ENCODE measurements around the gene CCDC141. TPM values are rescaled to one million over a fixed set of nuclear protein-coding genes. Genes with fewer than 3 reads are reported as not detected.

Gene CCDC141
- total RNA-seq, 1 donor, result not detected

DNA sequence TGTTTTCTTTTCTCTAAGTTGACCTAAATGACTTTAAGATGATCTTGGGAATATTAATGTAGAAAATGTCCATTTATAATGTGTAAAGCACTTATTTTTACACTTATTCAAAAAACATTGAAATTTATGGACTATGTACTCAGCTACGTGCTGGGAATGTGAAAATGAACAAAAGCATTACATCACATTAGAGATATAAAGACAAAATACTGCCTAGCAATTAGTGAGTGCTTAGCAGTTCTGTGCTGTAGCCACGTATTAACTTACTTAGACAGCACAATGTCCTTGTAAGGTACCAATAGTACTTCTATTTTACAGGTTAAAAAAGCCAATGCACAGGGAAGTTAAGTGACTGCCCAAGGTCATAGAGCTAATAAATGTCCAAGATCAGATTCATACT, 138.9 kb downstream of the CCDC141 start:
- no peak for DNase-seq (ENCODE audit: insufficient read length, low spot score, missing footprints)
- no peak for TF ChIP-seq CTCF (IDR thresholded peaks at IDR 0.05; ENCODE audit: extremely low read depth, low read depth, low read length)
- Histone ChIP-seq H3K4me3 (ENCODE audit: insufficient read depth, low read length) (no peak overlapping the region), H3K4me2 (ENCODE audit: insufficient read depth, low read length) (no peak overlapping the region), H4K20me1 (ENCODE audit: insufficient read depth, low read length) (no peaks in the 10 kb centered on the region), H3K27me3 (ENCODE audit: insufficient read depth, low read length) (no peaks in the 10 kb centered on the region), H3K9me3 (ENCODE audit: low read depth, low read length) (no peaks in the 10 kb centered on the region), H2AFZ (ENCODE audit: low read length) (no peak overlapping the region), H3K27ac (ENCODE audit: low read depth, low read length) (no peak overlapping the region), H3K36me3 (ENCODE audit: insufficient read depth, low read length) (no peaks in the 10 kb centered on the region), H3K79me2 (ENCODE audit: insufficient read depth, low read length) (no peaks in the 10 kb centered on the region), H3K4me1 (ENCODE audit: insufficient read depth, low read length) (peaks cover 5% of the 10 kb centered on the region)

DNA sequence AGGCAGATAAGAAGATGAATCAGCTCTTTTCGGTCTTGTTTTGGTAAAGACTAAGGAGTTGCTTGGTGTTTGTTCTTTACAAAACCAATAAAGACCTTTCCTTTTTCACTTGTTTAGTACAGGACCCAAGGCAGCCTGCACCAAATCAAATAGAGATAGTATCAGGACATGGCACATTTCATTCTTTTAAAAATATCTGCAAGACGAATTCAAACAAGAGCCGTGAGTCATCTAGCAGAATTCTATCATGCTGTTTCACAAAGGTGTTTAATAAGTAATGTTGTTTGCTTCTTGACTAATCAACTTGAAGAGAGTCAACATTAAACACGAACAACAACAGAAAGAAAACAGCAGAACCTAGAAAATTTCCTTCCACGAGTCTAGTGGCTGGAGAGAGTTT, 139.9 kb downstream of the CCDC141 start:
- Histone ChIP-seq H3K4me3 (ENCODE audit: insufficient read depth, low read length) (no peak overlapping the region), H3K9me3 (ENCODE audit: low read depth, low read length) (no peaks in the 10 kb centered on the region), H4K20me1 (ENCODE audit: insufficient read depth, low read length) (no peaks in the 10 kb centered on the region), H3K4me1 (ENCODE audit: insufficient read depth, low read length) (peaks cover 5% of the 10 kb centered on the region), H3K36me3 (ENCODE audit: insufficient read depth, low read length) (no peaks in the 10 kb centered on the region), H3K4me2 (ENCODE audit: insufficient read depth, low read length) (no peak overlapping the region), H3K79me2 (ENCODE audit: insufficient read depth, low read length) (no peaks in the 10 kb centered on the region), H3K27ac (ENCODE audit: low read depth, low read length) (no peak overlapping the region), H3K27me3 (ENCODE audit: insufficient read depth, low read length) (no peaks in the 10 kb centered on the region), H2AFZ (ENCODE audit: low read length) (no peak overlapping the region)
- DNase-seq (ENCODE audit: insufficient read length, low spot score, missing footprints), result no peak
- TF ChIP-seq CTCF (IDR thresholded peaks at IDR 0.05; ENCODE audit: extremely low read depth, low read depth, low read length), result no peak

- no peak for DNase-seq (ENCODE audit: insufficient read length, low spot score, missing footprints)
- TF ChIP-seq CTCF (IDR thresholded peaks at IDR 0.05; ENCODE audit: extremely low read depth, low read depth, low read length), result no peak
- no peak overlapping the region for H3K4me2 ChIP-seq (ENCODE audit: insufficient read depth, low read length)
- H3K4me3 ChIP-seq (ENCODE audit: insufficient read depth, low read length), result no peak overlapping the region
- H4K20me1 ChIP-seq (ENCODE audit: insufficient read depth, low read length), result no peaks in the 10 kb centered on the region
- H3K36me3 ChIP-seq (ENCODE audit: insufficient read depth, low read length), result no peaks in the 10 kb centered on the region
- no peaks in the 10 kb centered on the region for H3K27me3 ChIP-seq (ENCODE audit: insufficient read depth, low read length)
- no peak overlapping the region for H3K27ac ChIP-seq (ENCODE audit: low read depth, low read length)
- no peak overlapping the region for H2AFZ ChIP-seq (ENCODE audit: low read length)
- H3K4me1 ChIP-seq (ENCODE audit: insufficient read depth, low read length), result peaks cover 5% of the 10 kb centered on the region
- no peaks in the 10 kb centered on the region for H3K79me2 ChIP-seq (ENCODE audit: insufficient read depth, low read length)
- H3K9me3 ChIP-seq (ENCODE audit: low read depth, low read length), result no peaks in the 10 kb centered on the region
Observed at GRCh38 chr2:178909507-178909906, 140.4 kb downstream of the CCDC141 start.

DNA sequence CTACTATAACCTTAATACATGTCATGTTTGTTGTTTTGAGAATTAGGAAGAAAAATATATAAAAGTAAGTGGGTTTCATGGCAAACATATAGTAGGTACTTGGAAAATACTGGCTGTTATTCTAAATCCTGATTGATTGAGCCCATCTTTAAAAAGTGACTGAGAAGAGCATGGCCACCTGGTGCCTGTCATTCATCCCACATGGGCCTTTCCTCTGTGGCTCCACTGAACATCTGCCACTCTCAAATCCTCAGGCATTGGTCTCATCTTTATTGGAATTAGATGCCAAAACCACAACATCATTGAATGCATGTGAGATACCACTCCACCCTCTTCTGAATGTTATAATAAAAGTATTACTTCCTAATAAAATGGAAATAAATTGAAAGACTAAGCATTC, 141.1 kb downstream of the CCDC141 start:
- no peaks in the 10 kb centered on the region for H3K9me3 ChIP-seq (ENCODE audit: low read depth, low read length)
- H3K36me3 ChIP-seq (ENCODE audit: insufficient read depth, low read length), result no peaks in the 10 kb centered on the region
- H3K27me3 ChIP-seq (ENCODE audit: insufficient read depth, low read length), result no peaks in the 10 kb centered on the region
- H4K20me1 ChIP-seq (ENCODE audit: insufficient read depth, low read length), result no peaks in the 10 kb centered on the region
- H2AFZ ChIP-seq (ENCODE audit: low read length), result no peak overlapping the region
- H3K79me2 ChIP-seq (ENCODE audit: insufficient read depth, low read length), result no peaks in the 10 kb centered on the region
- no peak overlapping the region for H3K27ac ChIP-seq (ENCODE audit: low read depth, low read length)
- no peak overlapping the region for H3K4me3 ChIP-seq (ENCODE audit: insufficient read depth, low read length)
- no peak overlapping the region for H3K4me2 ChIP-seq (ENCODE audit: insufficient read depth, low read length)
- DNase-seq (ENCODE audit: insufficient read length, low spot score, missing footprints), result no peak
- H3K4me1 ChIP-seq (ENCODE audit: insufficient read depth, low read length), result peaks cover 5% of the 10 kb centered on the region
- TF ChIP-seq CTCF (IDR thresholded peaks at IDR 0.05; ENCODE audit: extremely low read depth, low read depth, low read length), result no peak
